Loucy (cell line): ENCODE measurements around the gene ADGB.

Experiments
- H2AFZ ChIP-seq: fragments of 200-600 bp; sonication (generic); 2 replicates; pipeline ENCODE4 v1.6.0; 2016; ENCODE audit warnings: antibody characterized with exemption, mild to moderate bottlenecking, low read length, moderate library complexity
- H3F3A ChIP-seq: fragments of 200-600 bp; 2 replicates; pipeline ENCODE4 v1.6.0; 2016; ENCODE audit warnings: antibody characterized with exemption, low read depth, mild to moderate bottlenecking
- H3K27me3 ChIP-seq: fragments of 200-600 bp; sonication (generic); 2 replicates; pipeline ENCODE4 v1.6.1; 2014; ENCODE audit warnings: low read length, mild to moderate bottlenecking; ENCODE audit not compliant: insufficient read depth, poor library complexity, severe bottlenecking
- H3K36me3 ChIP-seq: fragments of 200-600 bp; sonication (generic); 2 replicates; pipeline ENCODE4 v1.6.1; 2016; ENCODE audit warnings: low read length; ENCODE audit not compliant: insufficient read depth
- H3K4me1 ChIP-seq: fragments of 200-600 bp; sonication (generic); 2 replicates; pipeline ENCODE4 v1.5.1; 2014; ENCODE audit warnings: low read length, mild to moderate bottlenecking; ENCODE audit not compliant: insufficient read depth, poor library complexity, severe bottlenecking
- H3K4me2 ChIP-seq: fragments of 200-600 bp; sonication (generic); 2 replicates; pipeline ENCODE4 v1.6.0; 2014; ENCODE audit warnings: antibody characterized with exemption, low read length, low read depth, mild to moderate bottlenecking; ENCODE audit not compliant: poor library complexity, severe bottlenecking
- H3K4me3 ChIP-seq: fragments of 200-600 bp; sonication (generic); 2 replicates; pipeline ENCODE4 v1.5.1; 2014; ENCODE audit warnings: low read length, mild to moderate bottlenecking, mixed read lengths; ENCODE audit not compliant: poor library complexity, severe bottlenecking
- H3K79me2 ChIP-seq: fragments of 200-600 bp; sonication (generic); 2 replicates; pipeline ENCODE4 v1.6.1; 2014; ENCODE audit warnings: low read length; ENCODE audit not compliant: insufficient read depth
- H3K9ac ChIP-seq: fragments of 200-600 bp; sonication (generic); 2 replicates; pipeline ENCODE4 v1.6.0; 2014; ENCODE audit warnings: mild to moderate bottlenecking, low read depth, low read length, moderate library complexity; ENCODE audit not compliant: poor library complexity, severe bottlenecking
- H3K9me2 ChIP-seq: fragments of 200-600 bp; sonication (generic); replicated peaks from 2 replicates; pipeline ENCODE4 v1.6.1; 2016; ENCODE audit warnings: low read depth, low read length, mixed read lengths
- H3K9me3 ChIP-seq: fragments of 200-600 bp; sonication (generic); 2 replicates; pipeline ENCODE4 v1.6.1; 2014; ENCODE audit warnings: mild to moderate bottlenecking, antibody characterized with exemption, low read length, low read depth; ENCODE audit not compliant: insufficient read depth
- H4K20me1 ChIP-seq: fragments of 200-600 bp; sonication (generic); 2 replicates; pipeline ENCODE4 v1.6.0; 2014; ENCODE audit warnings: antibody characterized with exemption, low read length, mild to moderate bottlenecking; ENCODE audit not compliant: insufficient read depth, poor library complexity, severe bottlenecking
- EZH2phosphoT487 ChIP-seq: fragments of 200-600 bp; IDR thresholded peaks from 2 replicates; pipeline ENCODE4 v1.6.1; 2018; ENCODE audit warnings: antibody characterized with exemption, mild to moderate bottlenecking, moderate library complexity, borderline replicate concordance
- TF ChIP-seq, protein P1 (sequence below): fragments of 200-600 bp; sonication (generic); conservative IDR thresholded peaks from 2 replicates; pipeline ENCODE4 v1.5.1; 2014; ENCODE audit warnings: mild to moderate bottlenecking, antibody characterized with exemption, low read length

ADGB gene

DNA sequence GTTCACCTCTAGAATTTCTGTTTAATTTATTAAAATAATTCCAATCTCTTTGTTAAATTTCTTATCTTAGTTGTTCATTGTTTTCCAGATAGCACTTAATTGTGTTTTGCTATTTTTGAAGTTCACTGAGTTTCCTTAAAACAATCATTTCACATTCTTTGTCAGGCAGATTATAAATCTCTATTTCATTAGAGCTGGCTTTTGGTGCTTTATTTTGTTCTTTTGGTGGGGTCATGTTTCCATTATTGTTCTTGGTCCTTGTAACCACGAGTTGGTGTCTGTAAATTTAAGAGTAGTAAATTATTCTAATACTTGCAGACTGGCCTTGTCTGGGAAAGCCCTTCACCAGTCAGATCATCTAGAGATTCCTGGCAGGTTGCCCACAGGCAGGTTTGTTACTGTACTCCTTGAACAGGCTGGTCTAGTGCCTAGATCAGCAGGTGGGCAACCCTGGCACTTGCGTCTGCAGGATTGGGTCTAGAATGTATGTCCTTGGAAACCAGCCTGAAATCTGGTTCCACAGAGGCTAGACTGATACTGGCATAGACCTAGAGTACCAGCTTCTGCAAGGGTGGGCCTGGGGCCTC lies 110.4 kb downstream of the ADGB start:
- H2AFZ ChIP-seq: no peak overlapping the region
- no peaks in the 10 kb centered on the region for H3K36me3 ChIP-seq
- no peaks in the 10 kb centered on the region for H3K9me3 ChIP-seq
- H3K9ac ChIP-seq: no peak overlapping the region
- H3K9me2 ChIP-seq: no peaks in the 10 kb centered on the region
- H3K4me3 ChIP-seq: no peak overlapping the region
- peaks cover 5% of the 10 kb centered on the region for H3K4me1 ChIP-seq
- no peak for TF ChIP-seq EZH2phosphoT487
- TF ChIP-seq, protein P1, sequence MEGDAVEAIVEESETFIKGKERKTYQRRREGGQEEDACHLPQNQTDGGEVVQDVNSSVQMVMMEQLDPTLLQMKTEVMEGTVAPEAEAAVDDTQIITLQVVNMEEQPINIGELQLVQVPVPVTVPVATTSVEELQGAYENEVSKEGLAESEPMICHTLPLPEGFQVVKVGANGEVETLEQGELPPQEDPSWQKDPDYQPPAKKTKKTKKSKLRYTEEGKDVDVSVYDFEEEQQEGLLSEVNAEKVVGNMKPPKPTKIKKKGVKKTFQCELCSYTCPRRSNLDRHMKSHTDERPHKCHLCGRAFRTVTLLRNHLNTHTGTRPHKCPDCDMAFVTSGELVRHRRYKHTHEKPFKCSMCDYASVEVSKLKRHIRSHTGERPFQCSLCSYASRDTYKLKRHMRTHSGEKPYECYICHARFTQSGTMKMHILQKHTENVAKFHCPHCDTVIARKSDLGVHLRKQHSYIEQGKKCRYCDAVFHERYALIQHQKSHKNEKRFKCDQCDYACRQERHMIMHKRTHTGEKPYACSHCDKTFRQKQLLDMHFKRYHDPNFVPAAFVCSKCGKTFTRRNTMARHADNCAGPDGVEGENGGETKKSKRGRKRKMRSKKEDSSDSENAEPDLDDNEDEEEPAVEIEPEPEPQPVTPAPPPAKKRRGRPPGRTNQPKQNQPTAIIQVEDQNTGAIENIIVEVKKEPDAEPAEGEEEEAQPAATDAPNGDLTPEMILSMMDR: no peak
- H3K4me2 ChIP-seq: no peak overlapping the region
- no peaks in the 10 kb centered on the region for H4K20me1 ChIP-seq
- no peaks in the 10 kb centered on the region for H3F3A ChIP-seq
- no peaks in the 10 kb centered on the region for H3K79me2 ChIP-seq
- no peaks in the 10 kb centered on the region for H3K27me3 ChIP-seq

DNA sequence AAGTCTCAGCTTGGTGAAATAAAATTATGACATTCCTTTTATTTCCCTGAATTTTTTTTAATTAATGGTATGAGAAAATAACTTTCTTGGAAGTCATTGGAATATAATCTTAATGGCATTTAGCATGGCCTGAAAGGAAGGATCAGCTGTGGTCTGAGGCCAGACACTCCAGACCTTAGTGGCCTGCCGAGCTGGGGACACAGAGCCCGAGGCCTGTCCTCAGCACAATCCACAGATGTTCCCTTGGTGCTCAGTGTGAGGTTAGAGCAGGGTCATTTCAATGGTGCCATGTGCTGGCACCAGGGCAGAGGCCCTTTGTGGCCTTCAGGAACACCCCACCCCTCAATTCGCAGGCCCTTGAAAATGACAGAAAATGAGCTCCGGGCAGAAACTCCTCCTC lies 120.6 kb downstream of the ADGB start:
- H3K4me1 ChIP-seq: no peaks in the 10 kb centered on the region
- H3K79me2 ChIP-seq: no peaks in the 10 kb centered on the region
- no peaks in the 10 kb centered on the region for H3F3A ChIP-seq

DNA sequence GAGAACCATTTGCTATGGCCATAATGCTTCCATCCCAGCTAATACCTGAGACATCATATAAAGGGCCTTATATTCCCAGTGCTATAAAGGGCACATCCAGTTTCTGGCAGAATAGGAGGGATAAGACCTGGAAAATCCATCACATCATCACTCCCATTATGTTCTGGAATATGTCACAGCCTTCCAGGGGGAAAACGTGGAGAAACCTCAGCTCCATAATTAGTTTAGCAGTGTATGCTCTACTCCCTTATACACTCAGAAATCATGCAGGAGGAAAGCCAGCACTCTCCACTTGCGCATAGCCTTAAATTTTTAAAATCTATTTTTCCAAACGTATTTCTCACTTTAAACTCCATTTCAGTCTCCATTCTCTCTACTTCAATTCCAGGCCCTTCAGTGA lies 140.9 kb downstream of the ADGB start:
- H3K4me3 ChIP-seq: no peak overlapping the region
- H3K9ac ChIP-seq: no peak overlapping the region
- H3K27me3 ChIP-seq: no peaks in the 10 kb centered on the region
- no peaks in the 10 kb centered on the region for H3K79me2 ChIP-seq
- TF ChIP-seq, protein P1: no peak
- no peak for TF ChIP-seq EZH2phosphoT487
- no peaks in the 10 kb centered on the region for H3K9me3 ChIP-seq
- no peaks in the 10 kb centered on the region for H3F3A ChIP-seq
- H3K9me2 ChIP-seq: no peaks in the 10 kb centered on the region
- H3K36me3 ChIP-seq: no peaks in the 10 kb centered on the region
- H2AFZ ChIP-seq: no peak overlapping the region; the same call in 1 of the 2 replicates
- H4K20me1 ChIP-seq: no peaks in the 10 kb centered on the region
- no peaks in the 10 kb centered on the region for H3K4me1 ChIP-seq
- H3K4me2 ChIP-seq: no peak overlapping the region

More for the DNA sequence above, 120.6 kb downstream of the ADGB start:
- Histone ChIP-seq H3K36me3 (no peaks in the 10 kb centered on the region), H4K20me1 (no peaks in the 10 kb centered on the region), H3K27me3 (no peaks in the 10 kb centered on the region), H3K9me2 (no peaks in the 10 kb centered on the region), H3K4me3 (no peak overlapping the region), H3K9ac (no peak overlapping the region), H3K9me3 (no peaks in the 10 kb centered on the region), H2AFZ (no peak overlapping the region), H3K4me2 (no peak overlapping the region)
- no peak for TF ChIP-seq EZH2phosphoT487
- TF ChIP-seq, protein P1: no peak
